T-helper 2 cell treated with Interferon-gamma antibody and Interleukin-4, amounts not matched to agents 5 μg/mL and 100 μg/mL, for 36 hours (primary cell): ENCODE results near the gene DNAAF5.
A peak's percentile ranks its signal among the peaks of the same experiment; 100 is the strongest.

Experiments used
- DNase-seq: peaks from one replicate; pipeline ENCODE4 v3.0.0; 2021; ENCODE audit warnings: low spot score
- H3K27ac Mint-ChIP-seq: one replicate; pipeline ENCODE4 v1.8.0; 2021; ENCODE audit warnings: mild to moderate bottlenecking, mixed read lengths
- H3K27me3 Mint-ChIP-seq: one replicate; pipeline ENCODE4 v1.8.0; 2021; ENCODE audit warnings: low read depth, mixed read lengths
- H3K36me3 Mint-ChIP-seq: one replicate; pipeline ENCODE4 v1.8.0; 2021; ENCODE audit warnings: low read depth, mixed read lengths
- H3K4me1 Mint-ChIP-seq: one replicate; pipeline ENCODE4 v1.8.0; 2021; ENCODE audit warnings: low read depth, mixed read lengths
- H3K4me3 Mint-ChIP-seq: one replicate; pipeline ENCODE4 v1.8.0; 2022; ENCODE audit warnings: mild to moderate bottlenecking, moderate library complexity, mixed read lengths
- H3K9me3 Mint-ChIP-seq: one replicate; pipeline ENCODE4 v1.8.0; 2021; ENCODE audit warnings: mixed read lengths

The DNAAF5 gene

GRCh38 chr7:778968-779451 is 52.5 kb downstream of the DNAAF5 start:
- Mint-ChIP-seq H3K36me3 (peaks cover 14% of the 10 kb centered on the region), H3K27me3 (no peaks in the 10 kb centered on the region), H3K4me3 (no peak overlapping the region), H3K4me1 (no peaks in the 10 kb centered on the region), H3K9me3 (no peaks in the 10 kb centered on the region), H3K27ac (no peak overlapping the region)
- DNase-seq, result no peak

GRCh38 chr7:779480-779879 is 53.0 kb downstream of the DNAAF5 start:
- Mint-ChIP-seq H3K27ac (no peak overlapping the region), H3K4me1 (no peaks in the 10 kb centered on the region), H3K36me3 (peaks cover 14% of the 10 kb centered on the region), H3K9me3 (no peaks in the 10 kb centered on the region), H3K4me3 (no peak overlapping the region), H3K27me3 (no peaks in the 10 kb centered on the region)
- DNase-seq, result no peak

- no peak for DNase-seq
- H3K4me3 Mint-ChIP-seq, result no peak overlapping the region
- peaks cover 16% of the 10 kb centered on the region for H3K36me3 Mint-ChIP-seq
- no peaks in the 10 kb centered on the region for H3K4me1 Mint-ChIP-seq
- H3K27me3 Mint-ChIP-seq, result no peaks in the 10 kb centered on the region
- no peaks in the 10 kb centered on the region for H3K9me3 Mint-ChIP-seq
- H3K27ac Mint-ChIP-seq, result no peak overlapping the region
Measured at GRCh38 chr7:780081-780480, 53.6 kb downstream of the DNAAF5 start.

- Mint-ChIP-seq H3K4me3 (no peak overlapping the region), H3K36me3 (peaks cover 16% of the 10 kb centered on the region), H3K4me1 (no peaks in the 10 kb centered on the region), H3K27ac (no peak overlapping the region), H3K9me3 (no peaks in the 10 kb centered on the region), H3K27me3 (no peaks in the 10 kb centered on the region)
- DNase-seq, result no peak
Measured at GRCh38 chr7:780516-780915, 54.0 kb downstream of the DNAAF5 start.

GRCh38 chr7:781186-781849 is 54.8 kb downstream of the DNAAF5 start:
- DNase-seq, result no peak
- H3K4me3 Mint-ChIP-seq, result no peak overlapping the region
- H3K27me3 Mint-ChIP-seq, result no peaks in the 10 kb centered on the region
- no peaks in the 10 kb centered on the region for H3K9me3 Mint-ChIP-seq
- no peak overlapping the region for H3K27ac Mint-ChIP-seq
- peaks cover 13% of the 10 kb centered on the region for H3K36me3 Mint-ChIP-seq
- no peaks in the 10 kb centered on the region for H3K4me1 Mint-ChIP-seq

- no peaks in the 10 kb centered on the region for H3K4me1 Mint-ChIP-seq
- no peaks in the 10 kb centered on the region for H3K9me3 Mint-ChIP-seq
- H3K27ac Mint-ChIP-seq, result no peak overlapping the region
- no peak overlapping the region for H3K4me3 Mint-ChIP-seq
- H3K27me3 Mint-ChIP-seq, result no peaks in the 10 kb centered on the region
- DNase-seq, result no peak
- peaks cover 13% of the 10 kb centered on the region for H3K36me3 Mint-ChIP-seq
Measured at GRCh38 chr7:781936-782529, 55.5 kb downstream of the DNAAF5 start.

GRCh38 chr7:782718-783449 is 56.4 kb downstream of the DNAAF5 start:
- Mint-ChIP-seq H3K9me3 (no peaks in the 10 kb centered on the region), H3K4me3 (no peak overlapping the region), H3K36me3 (peaks cover 12% of the 10 kb centered on the region), H3K27me3 (no peaks in the 10 kb centered on the region), H3K4me1 (no peaks in the 10 kb centered on the region), H3K27ac (no peak overlapping the region)
- DNase-seq, result no peak

- DNase-seq, result no peak
- Mint-ChIP-seq H3K4me1 (no peaks in the 10 kb centered on the region), H3K9me3 (peaks cover 3% of the 10 kb centered on the region), H3K27ac (no peak overlapping the region), H3K27me3 (no peaks in the 10 kb centered on the region), H3K36me3 (peaks cover 17% of the 10 kb centered on the region), H3K4me3 (no peak overlapping the region)
Measured at GRCh38 chr7:783556-784490, 57.3 kb downstream of the DNAAF5 start.

- Mint-ChIP-seq H3K9me3 (peaks cover 10% of the 10 kb centered on the region), H3K27ac (no peak overlapping the region), H3K4me3 (no peak overlapping the region), H3K27me3 (no peaks in the 10 kb centered on the region), H3K36me3 (peaks cover 20% of the 10 kb centered on the region), H3K4me1 (no peaks in the 10 kb centered on the region)
- DNase-seq, result no peak
Measured at GRCh38 chr7:784971-785370, 58.5 kb downstream of the DNAAF5 start.

GRCh38 chr7:785416-785815 is 58.9 kb downstream of the DNAAF5 start:
- no peaks in the 10 kb centered on the region for H3K4me1 Mint-ChIP-seq
- DNase-seq, result no peak
- peaks cover 17% of the 10 kb centered on the region for H3K36me3 Mint-ChIP-seq
- H3K9me3 Mint-ChIP-seq, result peaks cover 10% of the 10 kb centered on the region
- H3K27me3 Mint-ChIP-seq, result no peaks in the 10 kb centered on the region
- H3K4me3 Mint-ChIP-seq, result no peak overlapping the region
- no peak overlapping the region for H3K27ac Mint-ChIP-seq

GRCh38 chr7:786472-787255 is 60.2 kb downstream of the DNAAF5 start:
- Mint-ChIP-seq H3K9me3 (peaks cover 10% of the 10 kb centered on the region), H3K4me1 (no peaks in the 10 kb centered on the region), H3K27ac (no peak overlapping the region), H3K36me3 (peaks cover 13% of the 10 kb centered on the region), H3K27me3 (no peaks in the 10 kb centered on the region), H3K4me3 (no peak overlapping the region)
- peak; percentile 21 for DNase-seq

- H3K4me3 Mint-ChIP-seq, result no peak overlapping the region
- H3K27ac Mint-ChIP-seq, result no peak overlapping the region
- DNase-seq, result no peak
- H3K9me3 Mint-ChIP-seq, result peaks cover 10% of the 10 kb centered on the region
- H3K4me1 Mint-ChIP-seq, result no peaks in the 10 kb centered on the region
- H3K36me3 Mint-ChIP-seq, result peaks cover 13% of the 10 kb centered on the region
- H3K27me3 Mint-ChIP-seq, result no peaks in the 10 kb centered on the region
Measured at GRCh38 chr7:787332-788240, 61.1 kb downstream of the DNAAF5 start.
